Neural crest cell (in vitro differentiated cells): ENCODE results near the gene RTL1. TPM values are rescaled to one million over a fixed set of nuclear protein-coding genes. Genes with fewer than 3 reads are reported as not detected.

Experiments used
- DNase-seq: peaks from one replicate; pipeline ENCODE4 v3.0.0; 2021; ENCODE audit warnings: low read depth, mixed read lengths, low spot score
- H3K27ac Mint-ChIP-seq: one replicate; pipeline ENCODE4 v1.8.0; 2021; ENCODE audit warnings: mild to moderate bottlenecking, mixed read lengths; ENCODE audit not compliant: unreplicated experiment
- H3K27me3 Mint-ChIP-seq: 2 replicates; pipeline ENCODE4 v1.8.0; 2021; ENCODE audit warnings: low read depth, mild to moderate bottlenecking, mixed read lengths
- H3K36me3 Mint-ChIP-seq: 2 replicates; pipeline ENCODE4 v1.8.0; 2021; ENCODE audit warnings: low read depth, mild to moderate bottlenecking, mixed read lengths
- H3K4me1 Mint-ChIP-seq: 2 replicates; pipeline ENCODE4 v1.8.0; 2021; ENCODE audit warnings: mixed read lengths
- H3K4me3 Mint-ChIP-seq: one replicate; pipeline ENCODE4 v1.8.0; 2021; ENCODE audit warnings: mild to moderate bottlenecking, mixed read lengths
- H3K9me3 Mint-ChIP-seq: 2 replicates; pipeline ENCODE4 v1.8.0; 2021; ENCODE audit warnings: mixed read lengths
- total RNA-seq: library from RNA; stranded (reverse); gene quantifications from 2 replicates; pipeline ENCODE4 v1.2.1, GENCODE V29; 2021
- TF ChIP-seq, protein P1 (sequence below): fragments of 200-600 bp; sonication (generic); conservative IDR thresholded peaks from 2 replicates; pipeline ENCODE4 v1.5.0; 2021; ENCODE audit warnings: antibody characterized with exemption, mild to moderate bottlenecking

The RTL1 gene
- total RNA-seq, 1 donor from 2014 or later: 0.09 TPM

DNA sequence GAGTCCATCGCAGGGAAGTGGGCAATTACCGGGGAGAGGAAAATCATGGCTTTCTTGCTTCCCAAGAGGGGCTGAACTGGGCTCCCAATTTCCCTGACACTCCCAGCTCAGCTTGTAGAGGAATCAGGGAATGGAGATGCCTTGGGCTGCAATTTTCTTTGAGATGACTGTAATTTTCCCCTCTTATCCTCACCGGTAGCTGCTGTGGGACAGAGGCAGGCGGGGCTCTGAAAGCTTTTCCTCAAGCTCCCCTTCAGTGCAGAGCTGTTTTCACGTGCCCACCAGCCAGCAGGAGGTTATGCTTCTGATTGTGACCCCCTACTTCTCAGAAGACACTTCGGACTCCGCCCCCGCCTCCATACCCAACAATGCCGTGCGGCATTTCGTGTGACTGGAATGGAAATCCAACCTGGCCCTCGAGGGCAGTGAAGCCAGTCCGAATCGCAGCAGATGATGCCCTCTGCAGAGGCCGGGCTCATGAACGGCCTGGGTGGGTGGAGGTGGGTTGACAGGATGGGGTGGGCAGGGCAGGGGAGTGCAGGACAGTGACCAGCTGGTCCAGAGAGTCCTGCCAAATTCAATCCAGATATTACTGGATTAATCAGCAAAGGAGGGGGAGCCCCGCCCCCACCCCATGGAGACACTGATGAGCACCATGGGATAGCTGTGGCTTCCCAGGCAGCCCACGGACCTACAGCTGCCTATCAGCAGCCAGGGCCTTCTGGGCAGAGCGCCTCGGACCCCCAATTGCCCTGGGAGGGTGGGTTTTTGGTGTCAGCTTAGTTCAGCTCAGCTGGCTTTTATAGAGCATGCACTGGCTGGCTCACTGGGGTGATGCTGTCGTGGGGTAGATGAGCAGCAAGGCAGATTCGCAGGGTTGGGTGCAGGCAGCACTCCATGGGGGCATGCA lies 37.6 kb downstream of the RTL1 start:
- Mint-ChIP-seq H3K27me3 (no peaks in the 10 kb centered on the region), H3K4me3 (no peak overlapping the region), H3K4me1 (no peaks in the 10 kb centered on the region), H3K36me3 (no peaks in the 10 kb centered on the region), H3K9me3 (no peaks in the 10 kb centered on the region), H3K27ac (no peak overlapping the region)
- DNase-seq: no peak
- TF ChIP-seq, protein P1, sequence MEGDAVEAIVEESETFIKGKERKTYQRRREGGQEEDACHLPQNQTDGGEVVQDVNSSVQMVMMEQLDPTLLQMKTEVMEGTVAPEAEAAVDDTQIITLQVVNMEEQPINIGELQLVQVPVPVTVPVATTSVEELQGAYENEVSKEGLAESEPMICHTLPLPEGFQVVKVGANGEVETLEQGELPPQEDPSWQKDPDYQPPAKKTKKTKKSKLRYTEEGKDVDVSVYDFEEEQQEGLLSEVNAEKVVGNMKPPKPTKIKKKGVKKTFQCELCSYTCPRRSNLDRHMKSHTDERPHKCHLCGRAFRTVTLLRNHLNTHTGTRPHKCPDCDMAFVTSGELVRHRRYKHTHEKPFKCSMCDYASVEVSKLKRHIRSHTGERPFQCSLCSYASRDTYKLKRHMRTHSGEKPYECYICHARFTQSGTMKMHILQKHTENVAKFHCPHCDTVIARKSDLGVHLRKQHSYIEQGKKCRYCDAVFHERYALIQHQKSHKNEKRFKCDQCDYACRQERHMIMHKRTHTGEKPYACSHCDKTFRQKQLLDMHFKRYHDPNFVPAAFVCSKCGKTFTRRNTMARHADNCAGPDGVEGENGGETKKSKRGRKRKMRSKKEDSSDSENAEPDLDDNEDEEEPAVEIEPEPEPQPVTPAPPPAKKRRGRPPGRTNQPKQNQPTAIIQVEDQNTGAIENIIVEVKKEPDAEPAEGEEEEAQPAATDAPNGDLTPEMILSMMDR: no peak

DNA sequence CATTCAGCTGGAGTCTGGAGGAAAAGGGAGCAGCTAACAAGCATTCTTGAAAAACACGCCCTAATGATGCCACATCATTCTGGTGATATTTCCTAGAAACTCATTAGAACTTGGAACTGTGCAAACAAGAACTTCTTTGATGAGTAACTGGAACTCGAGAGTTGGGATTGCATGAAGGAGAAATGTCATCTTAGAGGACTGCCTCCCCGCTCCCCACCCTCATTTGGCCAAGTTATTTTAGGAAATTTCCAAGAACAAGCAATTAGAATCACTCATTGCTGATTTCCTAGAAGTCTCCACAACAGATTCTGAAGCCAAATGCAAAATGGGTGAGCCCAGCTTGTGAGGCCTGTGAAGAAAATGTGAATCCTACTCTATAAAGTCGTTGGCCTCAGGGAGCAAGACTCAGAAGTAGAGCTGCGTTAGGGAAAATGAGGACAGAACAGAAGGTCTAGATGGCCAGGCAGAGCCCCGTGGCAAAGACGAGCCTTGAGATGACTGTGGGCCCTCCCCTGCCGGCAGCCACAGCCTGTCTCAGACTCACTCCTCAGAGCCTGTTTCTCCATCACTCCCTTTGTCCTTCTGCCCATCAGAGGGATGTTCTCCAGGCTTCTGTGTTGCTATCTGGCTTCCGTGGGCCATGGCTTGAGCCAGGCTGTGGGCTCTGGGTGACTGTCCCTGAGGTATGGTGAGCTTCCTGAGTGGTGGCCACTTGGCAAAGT lies 38.4 kb downstream of the RTL1 start:
- no peak overlapping the region for H3K27ac Mint-ChIP-seq
- no peaks in the 10 kb centered on the region for H3K4me1 Mint-ChIP-seq
- TF ChIP-seq, protein P1: no peak
- no peak overlapping the region for H3K4me3 Mint-ChIP-seq
- H3K27me3 Mint-ChIP-seq: no peaks in the 10 kb centered on the region
- no peaks in the 10 kb centered on the region for H3K36me3 Mint-ChIP-seq
- no peak for DNase-seq
- no peaks in the 10 kb centered on the region for H3K9me3 Mint-ChIP-seq

DNA sequence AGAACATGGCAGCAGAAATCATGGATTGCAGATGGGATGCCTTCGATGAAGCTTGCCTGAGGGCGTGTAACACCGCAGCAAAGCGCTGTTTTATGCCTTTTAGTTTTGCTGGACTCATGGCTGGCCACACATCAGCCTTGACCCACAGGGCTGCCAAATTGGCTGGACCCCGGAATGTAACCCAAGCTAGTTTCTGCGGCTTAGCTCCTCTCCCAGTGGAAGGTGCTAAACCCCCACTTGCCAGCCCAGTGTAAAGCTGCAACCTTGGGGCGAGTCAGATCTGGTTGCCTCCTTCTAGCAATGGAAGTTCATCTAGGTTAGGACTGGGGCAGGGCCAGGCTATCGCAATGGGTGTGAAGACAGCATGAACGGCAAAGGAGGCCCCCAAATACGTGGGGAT lies 39.3 kb downstream of the RTL1 start:
- H3K4me1 Mint-ChIP-seq: no peaks in the 10 kb centered on the region
- TF ChIP-seq, protein P1: no peak
- no peaks in the 10 kb centered on the region for H3K9me3 Mint-ChIP-seq
- no peak overlapping the region for H3K27ac Mint-ChIP-seq
- no peaks in the 10 kb centered on the region for H3K27me3 Mint-ChIP-seq
- no peak overlapping the region for H3K4me3 Mint-ChIP-seq
- no peak for DNase-seq
- H3K36me3 Mint-ChIP-seq: no peaks in the 10 kb centered on the region

DNA sequence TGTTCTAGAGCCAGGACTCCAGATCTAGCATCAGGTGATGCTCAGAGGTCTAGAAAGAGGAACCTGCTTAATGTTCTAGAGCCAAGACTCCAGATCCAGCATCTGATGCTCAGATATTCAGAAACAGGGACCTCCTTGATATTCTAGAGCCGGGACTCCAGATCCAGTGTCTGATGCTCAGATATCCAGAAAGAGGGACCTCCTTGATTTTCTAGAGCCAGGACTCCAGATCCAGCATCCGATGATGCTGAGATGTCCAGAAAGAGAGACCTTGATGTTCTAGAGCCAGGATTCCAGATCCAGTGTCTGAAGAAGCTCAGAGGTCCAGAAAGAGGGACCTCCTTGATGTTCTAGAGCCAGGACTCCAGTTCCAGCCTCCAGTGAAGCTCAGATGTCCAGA lies 40.7 kb downstream of the RTL1 start:
- no peaks in the 10 kb centered on the region for H3K36me3 Mint-ChIP-seq
- H3K27ac Mint-ChIP-seq: no peak overlapping the region
- H3K9me3 Mint-ChIP-seq: no peaks in the 10 kb centered on the region
- no peaks in the 10 kb centered on the region for H3K4me1 Mint-ChIP-seq
- DNase-seq: no peak
- no peaks in the 10 kb centered on the region for H3K27me3 Mint-ChIP-seq
- TF ChIP-seq, protein P1: no peak
- no peak overlapping the region for H3K4me3 Mint-ChIP-seq

DNA sequence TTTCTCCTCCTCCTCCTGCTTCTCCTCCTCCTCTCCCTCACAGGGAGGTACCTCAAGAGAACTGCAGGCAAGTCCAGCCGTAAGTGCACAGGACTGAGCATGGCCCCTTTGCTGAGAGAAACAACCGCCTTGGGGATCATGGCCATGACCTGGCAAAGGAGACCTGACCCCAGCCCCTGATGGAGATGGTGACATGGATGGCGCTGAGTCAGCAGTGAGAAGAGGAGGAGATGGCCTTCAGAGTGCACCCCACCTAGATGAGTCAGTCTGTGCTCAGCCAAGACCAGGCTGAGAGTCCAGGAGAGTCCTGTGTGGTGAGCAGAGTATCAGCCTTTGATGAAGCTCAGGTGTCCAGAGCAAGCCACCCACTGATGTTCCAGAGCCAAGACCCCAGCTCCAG lies 41.2 kb downstream of the RTL1 start:
- H3K9me3 Mint-ChIP-seq: no peaks in the 10 kb centered on the region
- H3K4me3 Mint-ChIP-seq: no peak overlapping the region
- DNase-seq: no peak
- H3K4me1 Mint-ChIP-seq: peaks cover 4% of the 10 kb centered on the region
- H3K27me3 Mint-ChIP-seq: no peaks in the 10 kb centered on the region
- TF ChIP-seq, protein P1: no peak
- no peaks in the 10 kb centered on the region for H3K36me3 Mint-ChIP-seq
- no peak overlapping the region for H3K27ac Mint-ChIP-seq
